K562 (cell line): Measurements from ENCODE around the gene PLEKHG4B. TPM values are rescaled to one million over a fixed set of nuclear protein-coding genes. Genes with fewer than 3 reads are reported as not detected.
"Not testable (repeated sequence)": the region's sequence is repeated elsewhere in the genome, so short reads cannot be mapped to it uniquely, and the experiment has no call there.

Experiments used
- ATAC-seq: fragments of 200-7000 bp; cut with Tn5 transposase; 3 replicates; pipeline ENCODE4 v1.9.1; 2020; ENCODE audit warnings: moderate library complexity
- BruUV-seq: library from RNA; stranded (reverse); fragments of 400-500 nt; replicated peaks from 2 replicates; lab custom pipeline; 2021; lab: Mats Ljungman, UMichigan
- CTCF ChIA-PET: fragments of 300-600 bp; formaldehyde crosslinking; extraction: SDS; loops from one replicate; lab custom pipeline; 2021; ENCODE audit warnings: low intra/inter-chr PET ratio; lab: Yijun Ruan, JAX
- POLR2A ChIA-PET: fragments of 300-600, 350-650 bp; sonication (Branson Sonifier 250); formaldehyde crosslinking; extraction: SDS; loops from one replicate; lab custom pipeline; 2021; ENCODE audit warnings: antibody characterized with exemption, inconsistent platforms; lab: Yijun Ruan, JAX
- DNase-seq, 4 experiments: peaks; one replicate each; pipeline versions ENCODE4 v3.0.0 to v3.0.0-alpha.2; 2011 to 2018; ENCODE audit warnings: low spot score in 3 of 4, mixed read lengths in 3 of 4; ENCODE audit errors: extremely low read depth in 1 of 4
- FAIRE-seq: peaks from 2 replicates; lab custom pipeline; 2011; peaks lifted over from hg19 to GRCh38; lab: Jason Lieb, UNC
- H2AFZ ChIP-seq: 2 replicates; pipeline ENCODE4 v1.6.0; 2011; ENCODE audit warnings: low read depth, low read length, control low read depth, inconsistent platforms
- H3K27ac ChIP-seq: fragments of 200-600 bp; 3 replicates; pipeline ENCODE4 v1.8.0; 2011; ENCODE audit warnings: low read depth, mild to moderate bottlenecking, control low read depth, inconsistent platforms, low read length, moderate library complexity, mixed read lengths; ENCODE audit errors: extremely low read depth
- H3K27me3 ChIP-seq, 2 experiments: fragments of 300-600 bp in 1 of 2; 2 replicates in 1 of 2; 3 replicates in 1 of 2; pipeline versions ENCODE4 v1.6.0 to v1.8.0; 2011; ENCODE audit warnings: inconsistent platforms in 2 of 2, low read length in 2 of 2, mild to moderate bottlenecking in 1 of 2, mixed read lengths in 1 of 2, moderate library complexity in 1 of 2; ENCODE audit not compliant: control insufficient read depth in 2 of 2, insufficient read depth in 2 of 2
- H3K36me3 ChIP-seq: fragments of 300-600 bp; 3 replicates; pipeline ENCODE4 v1.8.0; 2011; ENCODE audit warnings: mild to moderate bottlenecking, low read length, inconsistent platforms; ENCODE audit not compliant: control insufficient read depth, insufficient read depth
- H3K4me1 ChIP-seq, 2 experiments: fragments of 200-600 bp in 1 of 2; replicated peaks in 1 of 2; 2 replicates in 1 of 2; 3 replicates in 1 of 2; pipeline versions ENCODE4 v1.5.1 to v1.8.0; 2011; ENCODE audit warnings: inconsistent platforms in 2 of 2, low read length in 2 of 2, mild to moderate bottlenecking in 1 of 2, mixed read lengths in 1 of 2, moderate library complexity in 1 of 2; ENCODE audit not compliant: control insufficient read depth in 2 of 2, insufficient read depth in 2 of 2
- H3K4me2 ChIP-seq: 2 replicates; pipeline ENCODE4 v1.6.1; 2011; ENCODE audit warnings: low read length, control low read depth, inconsistent platforms, mixed read lengths; ENCODE audit not compliant: insufficient read depth
- H3K4me3 ChIP-seq: fragments of 200-600 bp; sonication (generic), shearing (Covaris generic); 2 replicates; pipeline ENCODE4 v1.5.1; 2016; ENCODE audit warnings: control low read depth, inconsistent platforms
- H3K79me2 ChIP-seq: fragments of 200-600 bp; 3 replicates; pipeline ENCODE4 v1.8.0; 2011; ENCODE audit warnings: low read length, inconsistent platforms; ENCODE audit not compliant: control insufficient read depth, insufficient read depth
- H3K9ac ChIP-seq, 2 experiments: 2 replicates each; pipeline versions ENCODE4 v1.6.0 to v1.6.1; 2011; ENCODE audit warnings: low read depth in 2 of 2, low read length in 2 of 2, control low read depth in 1 of 2, inconsistent platforms in 1 of 2, mild to moderate bottlenecking in 1 of 2, mixed read lengths in 1 of 2; ENCODE audit not compliant: insufficient read depth in 1 of 2
- H3K9me1 ChIP-seq: one replicate; pipeline ENCODE4 v1.6.0; 2011; ENCODE audit warnings: inconsistent platforms, mild to moderate bottlenecking, low read length, moderate library complexity; ENCODE audit not compliant: control insufficient read depth, insufficient read depth
- H3K9me3 ChIP-seq: replicated peaks from 2 replicates; pipeline ENCODE4 v1.5.1; 2011; ENCODE audit warnings: low read depth, low read length, inconsistent platforms; ENCODE audit not compliant: control insufficient read depth, insufficient read depth
- H4K20me1 ChIP-seq: replicated peaks from 2 replicates; pipeline ENCODE4 v1.6.1; 2011; ENCODE audit warnings: low read length, inconsistent platforms, mixed read lengths; ENCODE audit not compliant: control insufficient read depth, insufficient read depth
- BRD4 ChIP-seq: fragments of 200-600 bp; sonication (generic); IDR thresholded peaks from 2 replicates; pipeline ENCODE4 v1.6.1; 2017; ENCODE audit warnings: inconsistent platforms
- CXXC5 ChIP-seq: fragments of 250-450 bp; sonication (Bioruptor Pico); IDR thresholded peaks from 2 replicates; pipeline ENCODE4 v1.8.0; 2022; ENCODE audit warnings: inconsistent platforms, mild to moderate bottlenecking, moderate library complexity
- EHMT2 ChIP-seq: fragments of 450-650 bp; IDR thresholded peaks from 2 replicates; pipeline ENCODE4 v1.6.1; 2018; ENCODE audit warnings: antibody characterized with exemption
- HDAC6 ChIP-seq: IDR thresholded peaks from 2 replicates; pipeline ENCODE4 v1.6.1; 2012; ENCODE audit warnings: low read depth, mild to moderate bottlenecking, control low read depth, inconsistent platforms, low read length, moderate library complexity
- NELFE ChIP-seq: IDR thresholded peaks from 2 replicates; pipeline ENCODE4 v1.6.1; 2011; ENCODE audit warnings: mild to moderate bottlenecking; ENCODE audit not compliant: insufficient read depth, insufficient read length
- RBM15 ChIP-seq: fragments of 200-400 bp; formaldehyde crosslinking; IDR thresholded peaks from 2 replicates; pipeline ENCODE4 v1.6.1; 2018; ENCODE audit warnings: mild to moderate bottlenecking, low read length, moderate library complexity; ENCODE audit not compliant: insufficient read depth
- THAP7 ChIP-seq: fragments of 250-450 bp; sonication (Bioruptor Pico); IDR thresholded peaks from 2 replicates; pipeline ENCODE4 v1.5.0; 2021
- ZBTB43 ChIP-seq: sonication (generic); formaldehyde crosslinking; IDR thresholded peaks from 2 replicates; pipeline ENCODE4 v1.8.0; 2023; ENCODE audit warnings: mild to moderate bottlenecking, missing genetic modification reagents
- ZC3H11A ChIP-seq: IDR thresholded peaks from 2 replicates; pipeline ENCODE4 v1.6.1; 2012; ENCODE audit warnings: low read depth, low read length, improper control_type of control experiment
- ZNF561 ChIP-seq: fragments of 450-650 bp; formaldehyde crosslinking; conservative IDR thresholded peaks from 2 replicates; pipeline ENCODE4 v1.4.0; 2020; ENCODE audit warnings: mild to moderate bottlenecking, moderate library complexity
- WGBS: fragments of 100-300 bp; shearing (Covaris generic); methylation state at CpG from one replicate; pipeline ENCODE4 v1.1.6; 2016; ENCODE audit warnings: low coverage, mixed read lengths; ENCODE audit not compliant: insufficient coverage; ENCODE audit errors: missing lambda C conversion rate; 5-methylcytosine and 5-hydroxymethylcytosine counted together
- in situ Hi-C: fragments of 300-500 bp; cut with MboI; formaldehyde crosslinking; loops from 4 replicates; pipeline ENCODE4 v1.15.0; 2018; ENCODE audit warnings: inconsistent platforms, mixed read lengths
- intact Hi-C: fragments of 100-400 bp; cut with micrococcal nuclease; formaldehyde crosslinking; loops from 2 replicates; pipeline ENCODE4 v1.14.2; 2022
- polyA plus RNA-seq, 8 experiments: library from polyadenylated mRNA; depleted of rRNA in 4 of 8; stranded (reverse) in 5 of 8; unstranded in 3 of 8; fragments of >200 nt; fragmentation: Nextera tagmentation in 2 of 8; fragmentation: Illumina TruSeq in 1 of 8; extraction: Ambion mirVana in 2 of 8; extraction: Trizol in 1 of 8; gene quantifications; 2 replicates each; pipeline versions ENCODE4 v1.2.1 to v1.2.3, GENCODE V29; 2011 to 2014; ENCODE audit warnings: inconsistent platforms in 1 of 8, missing spikeins in 1 of 8
- total RNA-seq, 7 experiments: library from RNA; depleted of rRNA in 6 of 7; stranded (reverse); fragments of >200 nt in 6 of 7; fragmentation: Illumina TruSeq in 2 of 7; extraction: Trizol in 2 of 7; gene quantifications; 2 replicates each; pipeline versions ENCODE4 v1.2.1 to v1.2.3, GENCODE V29; 2011 to 2021; ENCODE audit warnings: low replicate concordance in 1 of 7
- TF ChIP-seq, protein P1 (sequence below): fragments of 250-450 bp; sonication (Bioruptor Pico); IDR thresholded peaks from 2 replicates; pipeline ENCODE4 v1.8.0; 2022; ENCODE audit warnings: inconsistent platforms, mild to moderate bottlenecking, moderate library complexity, borderline replicate concordance

The PLEKHG4B gene
- total and polyA plus RNA-seq, 9 of the 15 experiments (the other 6 are each of a cell fraction or from before 2014, with no cell fraction given) = 0.02 TPM; not detected in 8

DNA sequence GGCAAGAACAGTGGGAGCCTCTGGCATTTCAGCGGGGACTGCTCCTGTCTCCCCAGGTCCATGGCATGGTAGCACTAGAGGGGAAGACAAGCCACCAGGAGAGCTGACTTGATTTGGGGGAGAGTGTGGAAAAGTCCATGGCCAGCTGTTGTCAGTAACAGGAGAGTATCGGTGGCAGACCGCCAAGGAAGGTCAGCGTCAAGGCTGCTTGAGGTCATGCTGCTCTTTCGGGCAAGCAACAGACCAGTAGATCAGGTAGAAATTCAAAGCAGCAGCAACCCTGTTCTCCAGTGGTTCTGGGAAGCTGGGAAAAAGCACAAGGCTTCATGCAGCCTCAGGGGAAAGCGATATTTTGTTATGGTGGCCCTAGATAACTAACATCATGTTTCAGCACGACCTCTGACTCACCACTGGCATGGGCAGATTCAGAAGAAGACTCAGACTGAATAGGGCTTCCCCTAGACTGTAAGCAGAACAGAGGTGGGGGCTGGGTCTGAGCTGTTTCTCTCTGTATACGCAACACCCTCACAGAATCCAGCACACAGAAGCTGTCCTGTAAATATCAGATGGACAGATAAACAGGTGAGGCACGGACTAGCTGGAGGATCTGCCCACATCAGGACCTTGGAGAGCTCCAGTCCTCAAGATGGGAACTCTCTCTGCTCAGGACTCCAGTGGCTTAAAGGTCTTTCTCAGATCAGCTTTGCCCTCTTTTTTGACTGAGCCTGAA, 35.2 kb upstream of the PLEKHG4B start (continued):
- no peak for TF ChIP-seq ZC3H11A
- no peak for TF ChIP-seq HDAC6
- TF ChIP-seq, all 486 proteins: peak for 18

GRCh38 chr5:60250-60649, 31.7 kb upstream of the PLEKHG4B start:
- H3K9me3 ChIP-seq, H3K36me3 ChIP-seq, BruUV-seq, CTCF ChIA-PET, intact Hi-C loops, POLR2A ChIA-PET, FAIRE-seq, H4K20me1 ChIP-seq, H3K27me3 ChIP-seq, H3K4me3 ChIP-seq, in situ Hi-C loops, H3K79me2 ChIP-seq, H3K4me2 ChIP-seq, H3K9ac ChIP-seq, H2AFZ ChIP-seq, H3K4me1 ChIP-seq, DNase-seq, ATAC-seq, H3K9me1 ChIP-seq, H3K27ac ChIP-seq: not testable (repeated sequence)
- 0% methylated on average over 1 of the region's 1 CpG for WGBS

DNA sequence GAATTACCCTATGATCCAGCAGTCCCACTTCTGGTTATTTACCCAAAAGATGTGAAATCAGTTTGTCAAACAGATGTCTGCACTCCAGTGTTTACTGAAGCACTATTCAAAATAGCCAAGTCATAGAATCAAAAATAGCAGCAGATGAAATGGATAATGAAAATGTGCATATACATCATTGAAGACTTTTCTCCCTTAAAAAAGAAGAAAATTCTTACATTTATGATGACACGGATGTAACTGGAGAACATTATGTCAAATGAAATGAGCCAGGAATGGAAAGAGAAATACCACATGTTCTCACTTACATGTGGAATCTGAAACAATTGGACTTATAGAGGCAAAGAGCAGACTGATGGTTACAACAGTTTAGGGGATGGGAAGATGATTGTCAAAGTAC, 21.5 kb upstream of the PLEKHG4B start:
- WGBS = 0% methylated on average over 1 of the region's 1 CpG
- FAIRE-seq = no peak
- peaks cover 33 to 37% of the 10 kb centered on the region in 2 experiments; a peak in 4 of 5 replicates for H3K27me3 ChIP-seq
- TF ChIP-seq ZBTB43 (no peak), BRD4 (no peak), RBM15 (no peak), THAP7 (no peak), EHMT2 (no peak), ZNF561 (CRISPR knock-in tag) (no peak), CXXC5 (CRISPR knock-in tag) (no peak), NELFE (no peak)
- TF ChIP-seq, protein P1, sequence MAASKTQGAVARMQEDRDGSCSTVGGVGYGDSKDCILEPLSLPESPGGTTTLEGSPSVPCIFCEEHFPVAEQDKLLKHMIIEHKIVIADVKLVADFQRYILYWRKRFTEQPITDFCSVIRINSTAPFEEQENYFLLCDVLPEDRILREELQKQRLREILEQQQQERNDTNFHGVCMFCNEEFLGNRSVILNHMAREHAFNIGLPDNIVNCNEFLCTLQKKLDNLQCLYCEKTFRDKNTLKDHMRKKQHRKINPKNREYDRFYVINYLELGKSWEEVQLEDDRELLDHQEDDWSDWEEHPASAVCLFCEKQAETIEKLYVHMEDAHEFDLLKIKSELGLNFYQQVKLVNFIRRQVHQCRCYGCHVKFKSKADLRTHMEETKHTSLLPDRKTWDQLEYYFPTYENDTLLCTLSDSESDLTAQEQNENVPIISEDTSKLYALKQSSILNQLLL (CRISPR knock-in tag) = no peak

More for the DNA sequence above, 21.5 kb upstream of the PLEKHG4B start:
- Histone ChIP-seq H3K4me1 (no peaks in the 10 kb centered on the region), H3K36me3 (no peaks in the 10 kb centered on the region), H3K9me1 (no peaks in the 10 kb centered on the region), H3K9me3 (no peaks in the 10 kb centered on the region), H3K27ac (no peak overlapping the region), H3K79me2 (no peaks in the 10 kb centered on the region), H3K9ac (no peak overlapping the region), H4K20me1 (peaks cover 9% of the 10 kb centered on the region), H3K4me2 (no peak overlapping the region), H2AFZ (no peak overlapping the region), H3K4me3 (no peak overlapping the region)
- ChIA-PET CTCF (no interaction called here), POLR2A (no interaction called here)
- no peak for DNase-seq
- intact Hi-C loops (no loop called here), in situ Hi-C loops (no loop called here)
- BruUV-seq = no TSS peak
- no peak for ATAC-seq
